Karpas-422 (cell line): ENCODE results near the gene PDE4C. TPM values are rescaled to one million over a fixed set of nuclear protein-coding genes. Genes with fewer than 3 reads are reported as not detected.

Experiments used
- DNase-seq: peaks from one replicate; pipeline ENCODE4 v3.0.0-alpha.2; 2015
- H2AFZ ChIP-seq: fragments of 200-600 bp; sonication (generic); 2 replicates; pipeline ENCODE4 v1.6.1; 2014; ENCODE audit warnings: antibody characterized with exemption, low read length, mixed read lengths
- H3K27ac ChIP-seq: fragments of 200-600 bp; sonication (generic); 2 replicates; pipeline ENCODE4 v1.5.1; 2014; ENCODE audit warnings: mild to moderate bottlenecking, low read length, moderate library complexity
- H3K27me3 ChIP-seq: fragments of 200-600 bp; sonication (generic); 2 replicates; pipeline ENCODE4 v1.6.1; 2014; ENCODE audit warnings: low read length, mixed read lengths
- H3K36me3 ChIP-seq: fragments of 200-600 bp; sonication (generic); 2 replicates; pipeline ENCODE4 v1.6.1; 2014; ENCODE audit warnings: low read length, mixed read lengths; ENCODE audit not compliant: insufficient read depth
- H3K4me1 ChIP-seq: fragments of 200-600 bp; sonication (generic); 2 replicates; pipeline ENCODE4 v1.6.1; 2014; ENCODE audit warnings: mild to moderate bottlenecking, low read length, mixed read lengths
- H3K4me2 ChIP-seq: fragments of 200-600 bp; sonication (generic); 2 replicates; pipeline ENCODE4 v1.6.1; 2014; ENCODE audit warnings: low read length, low read depth, mild to moderate bottlenecking; ENCODE audit not compliant: poor library complexity, severe bottlenecking
- H3K4me3 ChIP-seq: fragments of 200-600 bp; sonication (generic); 2 replicates; pipeline ENCODE4 v1.5.1; 2014; ENCODE audit warnings: mild to moderate bottlenecking, antibody characterized with exemption, low read length, mixed read lengths
- H3K79me2 ChIP-seq: fragments of 200-600 bp; sonication (generic); 2 replicates; pipeline ENCODE4 v1.6.1; 2014; ENCODE audit warnings: mild to moderate bottlenecking, low read length, mixed read lengths
- H3K9ac ChIP-seq: fragments of 200-600 bp; sonication (generic); 2 replicates; pipeline ENCODE4 v1.6.0; 2014; ENCODE audit warnings: low read length
- H3K9me2 ChIP-seq: fragments of 200-600 bp; sonication (generic), shearing (Covaris generic); replicated peaks from 2 replicates; pipeline ENCODE4 v1.6.0; 2014; ENCODE audit warnings: mild to moderate bottlenecking, low read length, moderate library complexity; ENCODE audit not compliant: insufficient read depth
- H3K9me3 ChIP-seq: fragments of 300-700, 200-600 bp; sonication (generic); 2 replicates; pipeline ENCODE4 v1.6.1; 2014; ENCODE audit warnings: low read length, mixed read lengths
- H4K20me1 ChIP-seq: fragments of 200-600 bp; sonication (generic); 2 replicates; pipeline ENCODE4 v1.6.1; 2014; ENCODE audit warnings: mild to moderate bottlenecking, antibody characterized with exemption, low read length, low read depth; ENCODE audit not compliant: insufficient read depth
- total RNA-seq: library from RNA; depleted of rRNA; stranded (reverse); fragments of >200 nt; shearing (Covaris generic); gene quantifications from 2 replicates; pipeline ENCODE4 v1.2.3, GENCODE V29; 2014; ENCODE audit warnings: low replicate concordance

Gene PDE4C
- total RNA-seq, 1 experiment from 2014 or later: not detected

- Histone ChIP-seq H4K20me1 (peaks cover 12% of the 10 kb centered on the region; the same call in 1 of the 2 replicates), H3K4me1 (no peaks in the 10 kb centered on the region), H3K9ac (no peak overlapping the region), H3K9me2 (no peaks in the 10 kb centered on the region), H3K4me3 (no peak overlapping the region), H3K4me2 (no peak overlapping the region), H3K27me3 (no peaks in the 10 kb centered on the region), H3K27ac (no peak overlapping the region), H3K9me3 (no peaks in the 10 kb centered on the region), H2AFZ (no peak overlapping the region), H3K36me3 (no peaks in the 10 kb centered on the region), H3K79me2 (no peaks in the 10 kb centered on the region)
- no peak for DNase-seq
Measured at GRCh38 chr19:18261474-18261873, 35.2 kb upstream of the PDE4C start.

GRCh38 chr19:18259893-18260292, 33.7 kb upstream of the PDE4C start:
- Histone ChIP-seq H3K9ac (no peak overlapping the region), H3K4me2 (no peak overlapping the region), H3K4me3 (no peak overlapping the region), H3K79me2 (no peaks in the 10 kb centered on the region), H3K4me1 (no peaks in the 10 kb centered on the region), H3K27me3 (no peaks in the 10 kb centered on the region), H3K27ac (no peak overlapping the region), H4K20me1 (peaks cover 12% of the 10 kb centered on the region; the same call in 1 of the 2 replicates), H2AFZ (no peak overlapping the region), H3K9me3 (no peaks in the 10 kb centered on the region), H3K9me2 (no peaks in the 10 kb centered on the region), H3K36me3 (no peaks in the 10 kb centered on the region)
- no peak for DNase-seq

GRCh38 chr19:18257503-18258470, 31.5 kb upstream of the PDE4C start:
- H4K20me1 ChIP-seq: peaks cover 12% of the 10 kb centered on the region; the same call in 1 of the 2 replicates

GRCh38 chr19:18254546-18255503, 28.6 kb upstream of the PDE4C start:
- H3K4me2 ChIP-seq: no peak overlapping the region

More at GRCh38 chr19:18257503-18258470, 31.5 kb upstream of the PDE4C start:
- Histone ChIP-seq H3K79me2 (no peaks in the 10 kb centered on the region), H3K9me3 (no peaks in the 10 kb centered on the region), H3K4me1 (peaks cover 6% of the 10 kb centered on the region), H2AFZ (no peak overlapping the region), H3K4me3 (no peak overlapping the region), H3K27ac (no peak overlapping the region), H3K9me2 (no peaks in the 10 kb centered on the region), H3K4me2 (no peak overlapping the region), H3K27me3 (no peaks in the 10 kb centered on the region), H3K9ac (no peak overlapping the region), H3K36me3 (no peaks in the 10 kb centered on the region)
- no peak for DNase-seq

GRCh38 chr19:18253716-18254115, 27.5 kb upstream of the PDE4C start:
- H2AFZ ChIP-seq: no peak overlapping the region
- peak; percentile 65 for DNase-seq

More at GRCh38 chr19:18254546-18255503, 28.6 kb upstream of the PDE4C start:
- Histone ChIP-seq H2AFZ (no peak overlapping the region), H3K4me3 (no peak overlapping the region), H3K27me3 (no peaks in the 10 kb centered on the region), H4K20me1 (peaks cover 4% of the 10 kb centered on the region; the same call in 1 of the 2 replicates), H3K27ac (no peak overlapping the region), H3K9me2 (no peaks in the 10 kb centered on the region), H3K9me3 (no peaks in the 10 kb centered on the region), H3K36me3 (no peaks in the 10 kb centered on the region), H3K4me1 (peaks cover 6% of the 10 kb centered on the region), H3K9ac (no peak overlapping the region), H3K79me2 (no peaks in the 10 kb centered on the region)
- peak; percentile 57 for DNase-seq

GRCh38 chr19:18253130-18253529, 26.9 kb upstream of the PDE4C start:
- H3K36me3 ChIP-seq: no peaks in the 10 kb centered on the region
- H3K27ac ChIP-seq: no peak overlapping the region
- H3K9me2 ChIP-seq: no peaks in the 10 kb centered on the region
- H2AFZ ChIP-seq: no peak overlapping the region
- no peaks in the 10 kb centered on the region for H3K79me2 ChIP-seq
- H3K4me3 ChIP-seq: no peak overlapping the region
- H4K20me1 ChIP-seq: peaks cover 4% of the 10 kb centered on the region; the same call in 1 of the 2 replicates
- no peak for DNase-seq
- no peaks in the 10 kb centered on the region for H3K9me3 ChIP-seq
- no peaks in the 10 kb centered on the region for H3K27me3 ChIP-seq
- no peak overlapping the region for H3K9ac ChIP-seq
- H3K4me2 ChIP-seq: no peak overlapping the region
- peaks cover 6% of the 10 kb centered on the region for H3K4me1 ChIP-seq

More at GRCh38 chr19:18253716-18254115, 27.5 kb upstream of the PDE4C start:
- Histone ChIP-seq H3K27ac (no peak overlapping the region), H3K9me2 (no peaks in the 10 kb centered on the region), H3K79me2 (no peaks in the 10 kb centered on the region), H3K36me3 (no peaks in the 10 kb centered on the region), H3K4me3 (no peak overlapping the region), H3K27me3 (no peaks in the 10 kb centered on the region), H3K4me1 (peaks cover 6% of the 10 kb centered on the region), H3K9me3 (no peaks in the 10 kb centered on the region), H4K20me1 (peaks cover 4% of the 10 kb centered on the region; the same call in 1 of the 2 replicates), H3K4me2 (no peak overlapping the region), H3K9ac (no peak overlapping the region)

GRCh38 chr19:18252370-18252717, 26.1 kb upstream of the PDE4C start:
- no peak overlapping the region for H3K4me2 ChIP-seq
- no peaks in the 10 kb centered on the region for H3K27me3 ChIP-seq
- H3K4me3 ChIP-seq: no peak overlapping the region
- H3K79me2 ChIP-seq: no peaks in the 10 kb centered on the region
- H3K9me3 ChIP-seq: no peaks in the 10 kb centered on the region
- no peak for DNase-seq
- H3K9ac ChIP-seq: no peak overlapping the region
- no peaks in the 10 kb centered on the region for H3K9me2 ChIP-seq
- no peak overlapping the region for H2AFZ ChIP-seq
- H3K4me1 ChIP-seq: peaks cover 6% of the 10 kb centered on the region
- H3K36me3 ChIP-seq: no peaks in the 10 kb centered on the region
- H4K20me1 ChIP-seq: peaks cover 4% of the 10 kb centered on the region; the same call in 1 of the 2 replicates
- H3K27ac ChIP-seq: no peak overlapping the region
